HG03520 (cell line): Measurements from ENCODE around the gene CCL8.

Experiments
- ATAC-seq: cut with Tn5 transposase; IDR thresholded peaks from one replicate; pipeline ENCODE4 v1.9.1; 2021; ENCODE audit warnings: mild to moderate bottlenecking, moderate library complexity; ENCODE audit not compliant: unreplicated experiment

Gene CCL8

DNA sequence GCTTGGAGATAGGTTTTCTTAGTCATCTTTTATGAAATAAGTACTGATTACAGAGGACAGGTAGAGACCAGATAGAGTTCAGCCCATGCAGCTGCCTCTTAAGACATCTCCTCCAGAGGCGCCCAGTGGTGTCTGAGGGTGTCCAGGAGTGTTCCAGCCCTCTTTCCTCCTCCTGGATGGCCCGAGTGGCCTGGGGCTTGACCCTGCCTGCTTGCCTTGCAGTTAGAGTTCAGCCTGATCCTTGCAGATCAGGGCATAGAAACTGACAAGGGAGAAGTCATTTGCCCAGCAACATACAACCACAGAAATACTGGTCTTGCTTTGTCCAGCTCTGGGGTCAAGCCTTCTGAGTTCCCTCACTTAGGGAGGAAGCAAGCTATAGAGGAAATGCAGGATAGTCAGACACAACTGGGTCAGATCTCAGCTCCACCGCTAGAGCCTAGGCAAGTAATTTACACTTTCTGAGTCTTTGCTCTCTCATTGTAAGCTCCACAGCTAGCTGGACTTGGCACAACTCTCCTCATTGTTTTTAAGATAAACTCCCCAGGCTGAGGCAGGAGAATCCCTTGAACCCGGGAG is 47.4 kb downstream of the CCL8 start:
- no peak for ATAC-seq

- no peak for ATAC-seq
These were observed 48.4 kb downstream of the CCL8 start for GRCh38 chr17:34367486-34368195.

- no peak for ATAC-seq
These were observed 49.1 kb downstream of the CCL8 start for GRCh38 chr17:34368196-34368945.

DNA sequence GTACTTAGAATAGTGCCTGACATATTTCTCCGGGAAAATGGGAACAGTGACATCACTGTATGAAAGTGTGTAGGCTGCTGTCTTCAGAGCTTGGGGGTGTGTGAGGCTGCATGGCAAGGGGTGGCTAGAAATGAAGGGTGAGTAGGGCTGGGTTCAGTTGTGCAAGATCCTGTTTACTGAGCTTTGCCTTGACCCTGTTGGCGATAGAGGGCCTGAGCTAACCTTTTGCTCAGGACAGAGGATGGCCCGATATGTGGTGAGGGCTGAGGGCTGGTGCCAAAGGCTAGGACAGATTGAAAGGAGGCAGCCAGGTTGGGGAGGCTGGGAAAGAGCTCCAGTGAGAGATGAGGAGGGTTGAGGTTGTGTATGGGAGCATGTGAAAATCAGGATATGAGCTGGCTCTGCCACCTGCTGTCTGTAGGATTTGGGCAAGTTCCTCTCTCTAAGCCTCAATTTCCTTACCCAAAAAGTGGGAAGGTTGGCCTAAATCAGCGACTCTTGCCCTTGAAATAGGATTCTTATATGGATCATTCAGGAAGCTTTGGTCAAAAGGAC is 49.8 kb downstream of the CCL8 start:
- no peak for ATAC-seq

DNA sequence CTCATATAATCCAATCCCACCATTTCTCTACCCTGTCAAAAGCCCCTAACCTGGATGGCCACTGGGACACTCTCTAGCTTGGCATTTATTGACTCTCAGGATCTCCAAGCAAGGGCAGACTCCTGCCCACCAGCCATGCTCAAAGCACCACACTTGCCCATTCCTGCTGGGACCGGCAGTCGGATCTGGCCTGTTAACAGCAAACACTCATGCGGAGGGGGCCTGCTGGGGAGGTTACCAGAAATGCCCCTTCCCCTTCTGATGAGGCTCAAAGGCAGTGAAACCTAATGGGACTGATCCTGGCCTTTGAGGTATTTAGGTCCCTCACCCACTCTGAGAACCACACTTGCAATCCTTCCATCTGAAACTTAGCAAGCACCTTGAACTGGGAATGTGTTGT is 50.3 kb downstream of the CCL8 start:
- ATAC-seq = no peak

DNA sequence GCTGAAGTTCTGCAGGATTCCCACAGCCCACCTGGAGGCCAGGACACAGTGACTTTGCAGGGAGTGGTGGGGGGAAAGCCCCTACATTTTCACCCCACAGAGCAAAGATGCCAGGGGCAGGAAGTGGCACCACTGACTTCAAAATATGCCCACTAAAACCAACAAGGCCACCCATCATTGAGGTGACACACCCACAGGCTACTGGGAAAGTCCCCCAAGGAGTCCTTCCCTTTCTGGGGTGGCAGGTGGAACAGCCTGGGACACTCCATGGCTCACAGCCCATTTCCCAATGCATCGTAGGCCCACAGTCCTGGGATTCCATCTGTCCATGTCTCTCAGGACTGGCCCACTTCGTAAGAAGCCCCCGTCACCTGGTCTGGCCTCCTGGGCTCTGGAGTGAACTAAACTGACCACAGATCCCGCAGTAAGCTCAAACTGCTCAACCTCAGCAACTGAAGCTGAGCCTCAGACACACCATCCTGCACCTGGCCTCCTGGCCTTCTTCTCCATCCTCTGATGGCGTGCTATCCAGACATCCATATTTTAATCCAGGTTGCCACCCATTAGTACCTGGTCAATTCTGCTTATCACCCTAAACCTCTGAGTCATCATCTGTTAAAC is 51.3 kb downstream of the CCL8 start:
- no peak for ATAC-seq

DNA sequence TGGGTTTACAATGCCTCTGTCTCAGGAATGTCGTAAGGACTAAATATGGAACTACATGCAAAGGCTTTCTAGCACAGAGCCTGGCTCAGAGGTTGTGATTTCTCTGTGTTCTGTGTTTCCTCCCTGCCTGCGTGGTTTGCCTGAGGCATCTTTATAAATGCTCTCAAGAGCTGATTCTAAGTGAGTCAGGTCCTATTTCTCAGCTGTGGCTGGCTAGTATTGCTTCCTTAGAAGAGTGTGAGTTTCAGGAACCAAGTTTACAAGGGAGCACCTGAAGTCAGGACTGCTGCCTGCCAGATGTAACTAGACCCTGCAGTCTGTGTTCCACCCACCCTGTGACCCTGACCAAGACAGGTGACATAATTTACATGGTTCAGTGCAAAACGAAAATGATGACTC is 51.8 kb downstream of the CCL8 start:
- ATAC-seq = no peak
